Large intestine (tissue), 3 donors: ENCODE data around the gene LHX3. TPM values are rescaled to one million over a fixed set of nuclear protein-coding genes. Genes with fewer than 3 reads are reported as not detected.
"Not testable (repeated sequence)": the region's sequence is repeated elsewhere in the genome, so short reads cannot be mapped to it uniquely, and the experiment has no call there.

Source experiments
- DNase-seq, 2 donors: peaks; one replicate each; pipeline versions ENCODE4 v3.0.0 to v3.0.0-alpha.2; 2013
- H3K27ac ChIP-seq: one replicate; pipeline ENCODE4 v1.5.1; 2013; ENCODE audit warnings: low read length
- H3K27me3 ChIP-seq: 2 replicates; pipeline ENCODE4 v1.6.1; 2013; ENCODE audit warnings: low read length; ENCODE audit not compliant: control insufficient read depth, insufficient read depth
- H3K36me3 ChIP-seq: 2 replicates; pipeline ENCODE4 v1.6.1; 2013; ENCODE audit warnings: low read length; ENCODE audit not compliant: control insufficient read depth, insufficient read depth
- H3K4me1 ChIP-seq: one replicate; pipeline ENCODE4 v1.6.1; 2013; ENCODE audit warnings: low read length; ENCODE audit not compliant: control insufficient read depth, insufficient read depth
- H3K4me3 ChIP-seq: one replicate; pipeline ENCODE4 v1.5.1; 2013; ENCODE audit warnings: low read length
- H3K9me3 ChIP-seq: one replicate; pipeline ENCODE4 v1.6.1; 2013; ENCODE audit warnings: mild to moderate bottlenecking, low read depth, low read length, moderate library complexity; ENCODE audit not compliant: control insufficient read depth
- WGBS: methylation state at CpG from one replicate; pipeline ENCODE4 v1.1.5; 2013; ENCODE audit warnings: low lambda C conversion rate; ENCODE audit not compliant: insufficient coverage; 5-methylcytosine and 5-hydroxymethylcytosine counted together
- polyA plus RNA-seq: library from polyadenylated mRNA; unstranded; fragments of 120-200 nt; gene quantifications from one replicate; pipeline ENCODE4 v1.2.1, GENCODE V29; 2013

Gene LHX3
- polyA plus RNA-seq, 1 donor = not detected

DNA sequence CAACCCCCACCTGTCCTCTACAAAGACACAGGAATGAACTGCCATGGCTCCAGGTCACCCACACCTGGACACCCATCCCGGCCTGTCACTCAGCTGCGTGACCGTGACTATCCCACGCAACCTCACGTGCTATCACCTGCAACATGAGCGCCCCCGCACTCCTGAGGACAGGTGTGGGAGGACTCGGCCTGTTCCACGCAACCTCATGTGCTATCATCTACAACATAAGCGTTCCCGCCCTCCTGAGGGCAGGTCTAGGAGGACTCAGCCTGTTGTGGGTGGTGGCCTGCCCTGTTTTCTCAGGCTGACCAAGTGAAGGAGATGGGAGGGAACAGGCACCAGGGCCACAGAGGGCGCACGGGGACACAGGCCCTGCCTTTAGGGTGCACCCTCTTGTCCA, 36.6 kb upstream of the LHX3 start:
- DNase-seq = no peak
- Histone ChIP-seq H3K9me3 (no peaks in the 10 kb centered on the region), H3K4me3 (no peak overlapping the region), H3K36me3 (peaks cover 3% of the 10 kb centered on the region), H3K27ac (no peak overlapping the region), H3K27me3 (no peaks in the 10 kb centered on the region), H3K4me1 (peaks cover 7% of the 10 kb centered on the region)
- no CpG with 5 or more reads among the region's 13 CpGs for WGBS

- DNase-seq = no peak
- H3K9me3 ChIP-seq = no peaks in the 10 kb centered on the region
- no peak overlapping the region for H3K4me3 ChIP-seq
- no CpG with 5 or more reads among the region's 20 CpGs for WGBS
- peaks cover 5% of the 10 kb centered on the region for H3K4me1 ChIP-seq
- H3K36me3 ChIP-seq = peaks cover 9% of the 10 kb centered on the region
- H3K27ac ChIP-seq = no peak overlapping the region
- no peaks in the 10 kb centered on the region for H3K27me3 ChIP-seq
Observed at GRCh38 chr9:136240941-136241340, 36.0 kb upstream of the LHX3 start.

DNA sequence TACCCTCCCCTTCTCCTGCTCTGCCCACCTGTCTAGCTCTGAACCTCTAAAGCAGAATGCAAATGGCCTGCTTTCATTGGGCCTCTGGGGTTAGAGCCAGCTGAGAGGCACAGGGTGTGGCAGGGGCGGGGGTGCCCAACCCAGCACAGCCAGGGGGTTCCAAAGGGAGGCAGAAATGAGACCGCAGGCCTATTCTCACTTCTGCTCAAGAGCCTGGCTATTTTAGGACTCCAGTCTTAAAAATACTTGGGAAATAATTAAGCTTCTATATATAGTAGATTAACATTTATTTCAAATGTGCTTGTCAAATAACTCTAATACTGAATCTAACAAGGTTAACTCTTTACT, 35.0 kb upstream of the LHX3 start:
- Histone ChIP-seq H3K36me3 (peaks cover 19% of the 10 kb centered on the region), H3K9me3 (no peaks in the 10 kb centered on the region), H3K4me3 (no peak overlapping the region), H3K27ac (no peak overlapping the region), H3K4me1 (peaks cover 3% of the 10 kb centered on the region), H3K27me3 (no peaks in the 10 kb centered on the region)
- no peak for DNase-seq
- WGBS = no CpG with 5 or more reads among the region's 2 CpGs

- Histone ChIP-seq H3K9me3 (peaks cover 3% of the 10 kb centered on the region), H3K36me3 (peaks cover 20% of the 10 kb centered on the region)
- WGBS = no CpG with 5 or more reads among the region's 25 CpGs
Observed at GRCh38 chr9:136239135-136239982, 34.4 kb upstream of the LHX3 start.

DNA sequence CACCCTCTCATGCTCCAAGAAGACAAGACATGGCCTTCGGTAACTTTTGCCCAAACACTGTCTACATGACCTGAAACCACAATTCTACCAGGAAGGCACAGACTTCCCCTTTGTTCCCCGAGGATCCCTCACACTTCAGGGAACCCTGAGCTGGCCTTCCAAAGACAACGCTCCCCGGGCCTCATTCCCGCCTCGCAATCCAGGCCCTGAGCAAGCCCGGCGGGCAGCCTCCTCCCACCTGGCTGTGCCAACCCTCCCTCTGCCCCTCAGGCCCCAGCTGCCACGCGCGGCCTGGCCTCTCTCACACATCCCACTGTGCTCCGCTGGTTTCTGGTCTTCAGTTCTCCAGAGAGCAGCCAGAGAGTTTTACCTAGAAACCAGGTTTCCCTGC, 33.4 kb upstream of the LHX3 start:
- DNase-seq = no peak
- Histone ChIP-seq H3K36me3 (peaks cover 21% of the 10 kb centered on the region), H3K27ac (no peak overlapping the region), H3K4me1 (no peaks in the 10 kb centered on the region), H3K27me3 (no peaks in the 10 kb centered on the region), H3K9me3 (peaks cover 3% of the 10 kb centered on the region), H3K4me3 (no peak overlapping the region)
- no CpG with 5 or more reads among the region's 12 CpGs for WGBS

More at GRCh38 chr9:136239135-136239982, 34.4 kb upstream of the LHX3 start:
- H3K27ac ChIP-seq = no peak overlapping the region
- no peak for DNase-seq
- H3K27me3 ChIP-seq = no peaks in the 10 kb centered on the region
- H3K4me1 ChIP-seq = no peaks in the 10 kb centered on the region
- H3K4me3 ChIP-seq = no peak overlapping the region

DNA sequence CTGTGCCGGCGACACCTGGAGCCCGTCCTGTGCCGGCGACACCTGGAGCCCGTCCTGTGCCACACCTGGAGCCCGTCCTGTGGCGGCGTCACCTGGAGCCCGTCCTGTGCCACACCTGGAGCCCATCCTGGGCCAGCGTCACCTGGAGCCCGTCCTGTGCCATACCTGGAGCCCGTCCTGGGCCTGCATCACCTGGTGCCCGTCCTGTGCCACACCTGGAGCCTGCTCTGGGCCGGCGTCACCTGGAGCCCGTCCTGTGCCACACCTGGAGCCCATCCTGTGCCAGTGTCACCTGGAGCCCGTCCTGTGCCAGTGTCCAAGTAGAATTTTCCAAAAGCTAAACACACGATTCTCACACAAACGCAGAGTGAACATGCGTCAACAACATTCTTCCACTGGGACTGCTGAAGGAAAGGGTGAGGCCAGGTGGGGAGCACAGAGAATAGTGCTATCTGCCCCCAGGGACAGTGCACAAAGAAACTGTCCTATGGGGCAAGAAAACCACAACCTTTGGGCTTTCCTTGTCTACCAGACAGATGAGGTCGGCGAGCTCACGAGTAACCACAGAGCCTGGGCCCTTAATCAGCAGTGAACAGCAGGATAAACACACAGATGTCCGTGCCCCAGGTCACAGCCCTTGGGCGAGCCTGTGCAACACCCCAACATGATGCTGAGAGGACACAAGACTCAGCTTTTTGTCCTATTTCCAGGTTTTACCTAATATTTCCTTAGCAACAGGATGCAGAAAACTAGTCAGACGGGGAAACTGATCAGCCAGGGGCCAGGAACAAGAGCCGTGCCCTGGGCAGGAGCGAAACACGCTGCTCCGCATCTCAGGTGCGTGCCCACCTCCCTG, 32.8 kb upstream of the LHX3 start:
- H3K27ac ChIP-seq = no peak overlapping the region
- no CpG with 5 or more reads among the region's 32 CpGs for whole genome bisulfite sequencing
- peaks cover 3% of the 10 kb centered on the region for H3K9me3 ChIP-seq
- no peaks in the 10 kb centered on the region for H3K4me1 ChIP-seq
- no peaks in the 10 kb centered on the region for H3K27me3 ChIP-seq
- H3K4me3 ChIP-seq = no peak overlapping the region
- DNase-seq = no peak
- peaks cover 21% of the 10 kb centered on the region for H3K36me3 ChIP-seq

DNA sequence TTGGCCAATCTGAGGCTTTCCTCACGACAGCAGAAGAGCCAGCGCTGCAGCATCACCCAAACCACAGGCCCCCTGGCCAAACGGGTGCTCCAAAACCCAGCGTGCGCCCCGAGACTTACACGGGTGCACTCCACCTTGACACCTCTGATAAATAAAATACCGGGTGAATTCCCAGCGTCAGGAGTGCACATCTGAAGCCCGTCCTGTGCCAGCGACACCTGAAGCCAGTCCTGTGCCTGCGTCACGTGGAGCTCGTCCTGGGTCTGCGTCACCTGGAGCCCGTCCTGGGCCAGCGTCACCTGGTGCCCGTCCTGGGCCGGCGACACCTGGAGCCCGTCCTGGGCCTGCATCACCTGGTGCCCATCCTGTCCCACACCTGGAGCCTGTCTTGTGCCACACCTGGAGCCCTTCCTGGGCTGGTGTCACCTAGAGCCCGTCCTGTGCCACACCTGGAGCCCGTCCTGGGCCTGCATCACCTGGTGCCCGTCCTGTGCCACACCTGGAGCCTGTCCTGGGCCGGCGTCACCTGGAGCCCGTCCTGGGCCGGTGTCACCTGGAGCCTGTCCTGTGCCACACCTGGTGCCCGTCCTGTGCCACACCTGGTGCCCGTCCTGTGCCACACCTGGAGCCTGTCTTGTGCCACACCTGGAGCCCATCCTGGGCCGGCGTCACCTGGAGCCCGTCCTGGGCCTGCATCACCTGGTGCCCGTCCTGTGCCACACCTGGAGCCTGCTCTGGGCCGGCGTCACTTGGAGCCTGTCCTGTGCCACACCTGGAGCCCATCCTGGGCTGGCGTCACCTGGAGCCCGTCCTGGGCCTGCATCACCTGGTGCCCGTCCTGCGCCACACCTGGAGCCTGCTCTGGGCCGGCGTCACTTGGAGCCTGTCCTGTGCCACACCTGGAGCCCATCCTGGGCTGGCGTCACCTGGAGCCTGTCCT, 31.8 kb upstream of the LHX3 start:
- H3K9me3 ChIP-seq, H3K27ac ChIP-seq, H3K27me3 ChIP-seq, H3K4me3 ChIP-seq, H3K4me1 ChIP-seq, DNase-seq: not testable (repeated sequence)
- H3K36me3 ChIP-seq = peaks cover 21% of the 10 kb centered on the region
- no CpG with 5 or more reads among the region's 43 CpGs for WGBS

GRCh38 chr9:136235709-136236455, 31.0 kb upstream of the LHX3 start:
- Histone ChIP-seq H3K36me3 (peaks cover 24% of the 10 kb centered on the region), H3K4me3 (no peak overlapping the region), H3K4me1 (no peaks in the 10 kb centered on the region), H3K27me3 (no peaks in the 10 kb centered on the region), H3K27ac (no peak overlapping the region), H3K9me3 (peaks cover 3% of the 10 kb centered on the region)
- WGBS = no CpG with 5 or more reads among the region's 27 CpGs
- no peak for DNase-seq

- no peak overlapping the region for H3K4me3 ChIP-seq
- no CpG with 5 or more reads among the region's 17 CpGs for WGBS
- peaks cover 24% of the 10 kb centered on the region for H3K36me3 ChIP-seq
Observed at GRCh38 chr9:136235171-136235570, 30.2 kb upstream of the LHX3 start.

More at GRCh38 chr9:136235171-136235570, 30.2 kb upstream of the LHX3 start:
- Histone ChIP-seq H3K27ac (no peak overlapping the region), H3K9me3 (peaks cover 3% of the 10 kb centered on the region), H3K4me1 (no peaks in the 10 kb centered on the region), H3K27me3 (no peaks in the 10 kb centered on the region)
- no peak for DNase-seq
